OCI-LY3 (cell line): Measurements from ENCODE around the gene RER1.

Source experiments
- EZH2phosphoT487 ChIP-seq: fragments of 200-600 bp; shearing (Covaris generic); IDR thresholded peaks from 2 replicates; pipeline ENCODE4 v1.6.1; 2018; ENCODE audit warnings: antibody characterized with exemption, mixed run types, low read depth
- TF ChIP-seq, protein P1 (sequence below): fragments of 200-600, 300-600 bp; sonication (generic); IDR thresholded peaks from 2 replicates; pipeline ENCODE4 v1.5.1; 2014; ENCODE audit warnings: antibody characterized with exemption, low read length, low read depth

DNA sequence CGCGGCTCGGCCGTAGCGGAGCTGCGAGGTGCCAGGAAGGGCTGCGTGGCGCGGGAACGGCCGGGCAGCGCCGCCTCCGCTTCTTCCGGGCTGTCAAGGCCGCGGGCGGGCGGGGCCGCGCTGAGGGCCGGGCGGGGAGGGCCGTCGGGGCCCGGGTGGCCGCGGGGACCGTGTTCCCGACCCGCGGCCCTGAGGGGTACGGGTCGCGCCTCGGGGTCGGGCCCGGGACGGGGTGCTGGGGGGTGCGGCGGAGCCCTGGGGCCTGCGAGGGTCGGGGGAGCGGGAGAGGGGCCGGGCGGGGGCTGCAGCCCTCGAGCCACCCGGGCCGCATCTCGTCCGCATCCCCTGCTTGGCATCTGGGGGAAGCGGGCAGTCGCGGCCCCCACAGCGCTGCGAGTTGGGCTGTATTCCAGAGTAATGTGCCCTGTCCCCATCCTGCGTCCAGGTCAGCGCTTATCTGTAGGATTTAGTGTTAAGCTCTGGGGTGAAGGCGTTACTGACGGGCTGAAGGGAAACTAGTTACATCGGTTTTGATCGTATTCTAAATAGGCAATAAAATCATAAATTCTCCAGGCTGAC lies 379 bp downstream of the RER1 start:
- TF ChIP-seq, protein P1, sequence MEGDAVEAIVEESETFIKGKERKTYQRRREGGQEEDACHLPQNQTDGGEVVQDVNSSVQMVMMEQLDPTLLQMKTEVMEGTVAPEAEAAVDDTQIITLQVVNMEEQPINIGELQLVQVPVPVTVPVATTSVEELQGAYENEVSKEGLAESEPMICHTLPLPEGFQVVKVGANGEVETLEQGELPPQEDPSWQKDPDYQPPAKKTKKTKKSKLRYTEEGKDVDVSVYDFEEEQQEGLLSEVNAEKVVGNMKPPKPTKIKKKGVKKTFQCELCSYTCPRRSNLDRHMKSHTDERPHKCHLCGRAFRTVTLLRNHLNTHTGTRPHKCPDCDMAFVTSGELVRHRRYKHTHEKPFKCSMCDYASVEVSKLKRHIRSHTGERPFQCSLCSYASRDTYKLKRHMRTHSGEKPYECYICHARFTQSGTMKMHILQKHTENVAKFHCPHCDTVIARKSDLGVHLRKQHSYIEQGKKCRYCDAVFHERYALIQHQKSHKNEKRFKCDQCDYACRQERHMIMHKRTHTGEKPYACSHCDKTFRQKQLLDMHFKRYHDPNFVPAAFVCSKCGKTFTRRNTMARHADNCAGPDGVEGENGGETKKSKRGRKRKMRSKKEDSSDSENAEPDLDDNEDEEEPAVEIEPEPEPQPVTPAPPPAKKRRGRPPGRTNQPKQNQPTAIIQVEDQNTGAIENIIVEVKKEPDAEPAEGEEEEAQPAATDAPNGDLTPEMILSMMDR = no peak
- no peak for TF ChIP-seq EZH2phosphoT487
